Measurements from ENCODE around the gene AVPR2.

The AVPR2 gene

DNA sequence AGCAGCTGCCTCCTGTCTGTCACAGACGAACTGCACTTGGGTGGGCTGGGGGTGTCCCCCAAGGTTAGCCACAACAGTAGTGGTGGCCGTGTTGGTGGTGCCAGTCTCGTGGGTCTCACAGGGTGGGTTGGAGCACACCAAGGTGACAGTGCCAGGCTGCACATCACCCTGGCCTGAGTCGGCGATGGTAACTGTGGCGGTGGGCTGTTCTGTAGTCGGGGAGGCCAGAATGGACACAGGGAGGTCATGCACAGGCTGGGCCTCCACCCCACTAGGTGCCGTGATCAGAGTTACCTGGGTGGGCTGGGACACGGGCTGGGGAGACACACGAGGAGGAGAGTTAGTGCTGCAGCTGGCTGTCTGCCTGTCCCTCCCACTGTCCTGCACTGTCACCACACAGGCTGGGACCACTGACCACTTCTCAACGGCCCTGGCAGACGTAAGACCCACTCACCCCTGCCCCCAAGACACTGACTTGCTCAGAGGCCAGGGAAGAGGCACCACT, 50.8 kb downstream of the AVPR2 start:
- H3K4me2 ChIP-seq (ENCODE audit: low read depth, low read length), result no peak overlapping the region
- H3K27ac ChIP-seq (ENCODE audit: low read length), result no peak overlapping the region
- no peak overlapping the region for H2AFZ ChIP-seq (ENCODE audit: low read length)
- H3K79me2 ChIP-seq (ENCODE audit: low read length), result peaks cover 18% of the 10 kb centered on the region; the same call in 1 of the 2 replicates
- DNase-seq, result no peak
- no peaks in the 10 kb centered on the region for H3K27me3 ChIP-seq (replicated peaks; ENCODE audit: insufficient read depth, low read length)
- H3F3A ChIP-seq (ENCODE audit: insufficient read depth, low read length), result no peaks in the 10 kb centered on the region
- peaks cover 5% of the 10 kb centered on the region; the same call in 1 of the 2 replicates for H3K36me3 ChIP-seq (replicated peaks; ENCODE audit: insufficient read depth, low read length)
- H3K4me1 ChIP-seq (ENCODE audit: low read length), result no peaks in the 10 kb centered on the region
- H4K20me1 ChIP-seq (ENCODE audit: insufficient read depth, low read length), result no peaks in the 10 kb centered on the region
- TF ChIP-seq EZH2 (optimal IDR thresholded peaks at IDR 0.05; ENCODE audit: low read depth, low read length), result no peak
- no peaks in the 10 kb centered on the region for H3K9me2 ChIP-seq (replicated peaks; ENCODE audit: insufficient read depth, low read length)
- no peak overlapping the region for H3K4me3 ChIP-seq (ENCODE audit: low read length)
- no peaks in the 10 kb centered on the region for H3K9me3 ChIP-seq (replicated peaks; ENCODE audit: insufficient read depth, low read length)
- H3K9ac ChIP-seq (ENCODE audit: low read length), result no peak overlapping the region

DNA sequence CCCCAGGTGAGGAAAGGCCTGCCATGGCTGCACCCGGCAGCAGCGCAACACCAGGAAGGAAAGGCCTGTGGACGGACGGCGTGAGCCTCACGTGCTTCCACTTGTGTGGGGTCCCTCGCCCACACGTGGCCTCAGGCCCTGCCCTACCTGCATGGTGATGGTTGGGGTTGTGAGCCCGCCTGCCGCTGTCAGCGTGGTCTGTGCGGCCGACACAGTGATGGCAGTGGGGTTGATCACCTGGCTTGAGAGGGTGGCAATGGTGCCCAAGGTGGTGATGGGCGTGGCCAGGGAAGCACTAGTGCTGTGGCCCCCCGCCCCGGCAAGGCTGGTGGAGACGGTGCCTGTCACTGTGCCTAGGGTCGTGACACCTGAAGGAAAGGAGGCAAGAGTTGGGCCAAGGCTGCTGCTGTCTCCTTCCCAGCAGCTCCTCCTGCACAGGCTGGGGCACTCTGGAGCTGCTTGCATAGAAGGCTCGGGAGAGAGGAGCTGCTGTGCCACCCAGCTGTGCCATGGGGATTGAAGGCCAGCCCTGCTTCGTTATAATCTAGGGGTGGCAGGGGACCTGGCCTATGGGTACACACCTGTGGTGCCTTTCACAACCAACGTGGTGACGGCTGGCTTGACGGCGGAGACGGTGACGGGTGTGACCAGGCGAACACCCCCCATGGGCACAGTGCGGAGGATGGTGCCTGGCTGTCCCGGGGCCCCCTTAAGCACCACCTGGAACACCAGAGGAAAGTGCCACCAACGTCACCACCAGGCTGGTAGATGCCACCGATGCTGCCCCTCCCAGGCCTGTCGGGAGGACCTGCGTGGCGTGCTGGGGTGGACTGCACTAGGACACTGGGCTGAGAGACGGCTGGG, 51.8 kb downstream of the AVPR2 start:
- H3K36me3 ChIP-seq (replicated peaks; ENCODE audit: insufficient read depth, low read length), result peaks cover 5% of the 10 kb centered on the region; the same call in 1 of the 2 replicates
- TF ChIP-seq EZH2 (optimal IDR thresholded peaks at IDR 0.05; ENCODE audit: low read depth, low read length) (no peak), EZH2phosphoT487 (IDR thresholded peaks at IDR 0.05; ENCODE audit: low read length) (no peak)
- TF ChIP-seq, protein P1, sequence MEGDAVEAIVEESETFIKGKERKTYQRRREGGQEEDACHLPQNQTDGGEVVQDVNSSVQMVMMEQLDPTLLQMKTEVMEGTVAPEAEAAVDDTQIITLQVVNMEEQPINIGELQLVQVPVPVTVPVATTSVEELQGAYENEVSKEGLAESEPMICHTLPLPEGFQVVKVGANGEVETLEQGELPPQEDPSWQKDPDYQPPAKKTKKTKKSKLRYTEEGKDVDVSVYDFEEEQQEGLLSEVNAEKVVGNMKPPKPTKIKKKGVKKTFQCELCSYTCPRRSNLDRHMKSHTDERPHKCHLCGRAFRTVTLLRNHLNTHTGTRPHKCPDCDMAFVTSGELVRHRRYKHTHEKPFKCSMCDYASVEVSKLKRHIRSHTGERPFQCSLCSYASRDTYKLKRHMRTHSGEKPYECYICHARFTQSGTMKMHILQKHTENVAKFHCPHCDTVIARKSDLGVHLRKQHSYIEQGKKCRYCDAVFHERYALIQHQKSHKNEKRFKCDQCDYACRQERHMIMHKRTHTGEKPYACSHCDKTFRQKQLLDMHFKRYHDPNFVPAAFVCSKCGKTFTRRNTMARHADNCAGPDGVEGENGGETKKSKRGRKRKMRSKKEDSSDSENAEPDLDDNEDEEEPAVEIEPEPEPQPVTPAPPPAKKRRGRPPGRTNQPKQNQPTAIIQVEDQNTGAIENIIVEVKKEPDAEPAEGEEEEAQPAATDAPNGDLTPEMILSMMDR (IDR thresholded peaks at IDR 0.05; ENCODE audit: low read length), result no peak
- H3K4me3 ChIP-seq (ENCODE audit: low read length), result no peak overlapping the region
- H3K9me3 ChIP-seq (replicated peaks; ENCODE audit: insufficient read depth, low read length), result no peaks in the 10 kb centered on the region
- no peaks in the 10 kb centered on the region for H3K4me1 ChIP-seq (ENCODE audit: low read length)
- H3K27me3 ChIP-seq (replicated peaks; ENCODE audit: insufficient read depth, low read length), result no peaks in the 10 kb centered on the region
- H2AFZ ChIP-seq (ENCODE audit: low read length), result no peak overlapping the region
- H3K9ac ChIP-seq (ENCODE audit: low read length), result no peak overlapping the region
- no peak overlapping the region for H3K4me2 ChIP-seq (ENCODE audit: low read depth, low read length)
- H3F3A ChIP-seq (ENCODE audit: insufficient read depth, low read length), result no peaks in the 10 kb centered on the region
- DNase-seq, result no peak
- H3K27ac ChIP-seq (ENCODE audit: low read length), result no peak overlapping the region
- peaks cover 18% of the 10 kb centered on the region; the same call in 1 of the 2 replicates for H3K79me2 ChIP-seq (ENCODE audit: low read length)
- no peaks in the 10 kb centered on the region for H3K9me2 ChIP-seq (replicated peaks; ENCODE audit: insufficient read depth, low read length)
- no peaks in the 10 kb centered on the region for H4K20me1 ChIP-seq (ENCODE audit: insufficient read depth, low read length)
